GM18907 (cell line): ENCODE measurements around the gene MCM8.
"Not testable (repeated sequence)": the region's sequence is repeated elsewhere in the genome, so short reads cannot be mapped to it uniquely, and the experiment has no call there.

Experiments used
- ATAC-seq: cut with Tn5 transposase; IDR thresholded peaks from one replicate; pipeline ENCODE4 v1.9.1; 2021; ENCODE audit warnings: mild to moderate bottlenecking, moderate library complexity; ENCODE audit not compliant: unreplicated experiment

Gene MCM8

GRCh38 chr20:5999783-6000182 is 49.3 kb downstream of the MCM8 start:
- ATAC-seq = no peak

GRCh38 chr20:6000871-6001270 is 50.4 kb downstream of the MCM8 start:
- ATAC-seq = no peak

GRCh38 chr20:6006603-6006949 is 56.1 kb downstream of the MCM8 start:
- no peak for ATAC-seq

GRCh38 chr20:6007094-6007528 is 56.7 kb downstream of the MCM8 start:
- ATAC-seq = no peak

- ATAC-seq = no peak
These were observed 57.2 kb downstream of the MCM8 start for GRCh38 chr20:6007529-6008103.

- no peak for ATAC-seq
These were observed 57.8 kb downstream of the MCM8 start for GRCh38 chr20:6008254-6008653.

- no peak for ATAC-seq
These were observed 61.7 kb downstream of the MCM8 start for GRCh38 chr20:6012179-6012578.

GRCh38 chr20:6014017-6014416 is 63.6 kb downstream of the MCM8 start:
- no peak for ATAC-seq

GRCh38 chr20:6014957-6015356 is 64.5 kb downstream of the MCM8 start:
- ATAC-seq = no peak

GRCh38 chr20:6017467-6017866 is 67.0 kb downstream of the MCM8 start:
- no peak for ATAC-seq

GRCh38 chr20:6017880-6018279 is 67.4 kb downstream of the MCM8 start:
- no peak for ATAC-seq

- no peak for ATAC-seq
These were observed 74.3 kb downstream of the MCM8 start for GRCh38 chr20:6024768-6025167.

- no peak for ATAC-seq
These were observed 75.6 kb downstream of the MCM8 start for GRCh38 chr20:6026051-6026450.

GRCh38 chr20:6028818-6029217 is 78.4 kb downstream of the MCM8 start:
- no peak for ATAC-seq

GRCh38 chr20:6029538-6029937 is 79.1 kb downstream of the MCM8 start:
- ATAC-seq = no peak

GRCh38 chr20:6030453-6031080 is 80.1 kb downstream of the MCM8 start:
- ATAC-seq = no peak

GRCh38 chr20:6032907-6033306 is 82.5 kb downstream of the MCM8 start:
- ATAC-seq = not testable (repeated sequence)

GRCh38 chr20:6034134-6034969 is 83.9 kb downstream of the MCM8 start:
- ATAC-seq = no peak

- ATAC-seq = no peak
These were observed 85.8 kb downstream of the MCM8 start for GRCh38 chr20:6036213-6036612.

GRCh38 chr20:6037082-6037481 is 86.6 kb downstream of the MCM8 start:
- no peak for ATAC-seq

GRCh38 chr20:6038256-6038655 is 87.8 kb downstream of the MCM8 start:
- ATAC-seq = no peak

GRCh38 chr20:6039766-6040165 is 89.3 kb downstream of the MCM8 start:
- no peak for ATAC-seq
